GM19239 (cell line): ENCODE data around the gene CCDC152.
"Not testable (repeated sequence)": the region's sequence is repeated elsewhere in the genome, so short reads cannot be mapped to it uniquely, and the experiment has no call there.

ENCODE experiments used
- DNase-seq: peaks from one replicate; pipeline ENCODE4 v3.0.0; 2011; ENCODE audit warnings: low spot score; ENCODE audit not compliant: insufficient read length
- FAIRE-seq: peaks from 2 replicates; lab custom pipeline; 2011; peaks lifted over from hg19 to GRCh38; lab: Jason Lieb, UNC

The CCDC152 gene

DNA sequence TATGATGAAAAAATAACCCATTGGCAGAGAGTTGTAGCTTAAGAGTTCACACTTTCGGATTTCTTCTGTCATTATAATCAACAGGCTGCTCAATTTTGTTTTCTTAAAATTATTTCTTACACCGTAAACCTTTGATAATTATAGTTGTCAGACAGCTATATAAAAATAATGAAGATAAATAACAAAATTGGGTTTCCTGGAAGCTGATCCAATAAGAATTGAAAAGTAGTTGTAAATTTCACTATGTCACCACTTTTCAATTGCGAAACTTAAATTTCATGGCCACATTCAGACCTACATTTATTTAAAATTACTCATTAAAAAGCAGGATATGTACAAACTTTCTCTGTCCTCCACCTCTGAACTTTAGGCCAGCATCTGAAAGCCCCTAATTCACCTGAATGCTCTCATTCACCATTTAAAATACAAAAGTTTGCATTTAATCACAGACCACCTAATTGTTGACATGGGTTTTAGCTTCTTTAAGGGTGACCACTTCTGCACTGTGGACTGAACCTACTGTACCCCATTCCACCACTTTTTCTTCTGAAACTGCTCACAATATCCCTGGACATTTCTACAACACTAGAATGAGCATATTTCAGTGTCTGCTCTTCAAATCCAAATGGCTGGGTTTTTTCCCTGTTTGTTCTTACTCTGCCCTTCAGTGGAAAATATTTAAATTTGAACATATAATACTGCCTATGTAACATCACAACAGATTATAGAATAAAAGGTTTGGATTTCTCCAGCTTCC, 54.4 kb downstream of the CCDC152 start:
- DNase-seq (no peak), FAIRE-seq (no peak)

DNA sequence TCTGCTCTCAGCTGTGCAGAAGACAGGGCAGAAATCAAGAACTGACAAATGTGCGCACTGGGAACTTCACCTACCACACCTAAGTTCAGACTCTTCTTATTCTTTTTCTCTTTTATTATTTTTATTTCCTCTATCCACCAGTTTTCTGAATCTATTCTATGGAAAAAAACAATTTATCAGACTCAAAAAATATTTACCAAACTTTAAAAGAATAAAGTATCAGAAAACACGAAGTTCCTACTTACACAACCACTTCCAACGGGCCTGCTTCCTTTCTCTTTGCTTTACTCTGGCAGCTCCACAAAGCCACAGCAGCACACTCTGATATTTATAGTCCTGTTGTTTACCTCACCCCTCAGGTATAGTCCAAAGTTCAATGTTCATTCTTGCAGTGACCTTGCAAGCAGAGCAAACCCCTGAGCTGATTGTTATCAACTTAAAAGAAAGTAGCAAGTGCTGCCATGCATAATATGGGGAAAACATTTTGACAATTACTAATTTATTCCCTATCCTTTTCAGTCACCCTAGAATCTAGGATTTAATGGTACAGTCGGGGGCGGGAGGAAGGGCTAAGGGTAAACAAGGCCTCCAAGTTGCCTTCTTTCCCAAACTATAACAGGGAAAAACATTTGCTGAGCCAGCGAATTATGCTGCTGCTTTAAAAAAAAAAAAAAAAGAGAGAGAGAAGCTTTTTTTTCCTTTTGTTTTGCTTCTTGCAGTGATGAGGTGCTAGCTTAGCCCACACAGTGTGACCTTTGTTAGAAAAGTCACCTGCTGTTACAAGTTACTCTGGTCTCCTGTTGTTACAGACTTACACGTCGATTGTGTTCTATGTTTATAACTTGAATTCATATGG, 55.2 kb downstream of the CCDC152 start, which contains the start of gene SELENOP:
Gene SELENOP, minus strand, starts transcription at position 302 of the 856 bp plus-strand sequence. CDS start 3,539 bp downstream, outside the sequence.
- FAIRE-seq = no peak
- no peak for DNase-seq

DNA sequence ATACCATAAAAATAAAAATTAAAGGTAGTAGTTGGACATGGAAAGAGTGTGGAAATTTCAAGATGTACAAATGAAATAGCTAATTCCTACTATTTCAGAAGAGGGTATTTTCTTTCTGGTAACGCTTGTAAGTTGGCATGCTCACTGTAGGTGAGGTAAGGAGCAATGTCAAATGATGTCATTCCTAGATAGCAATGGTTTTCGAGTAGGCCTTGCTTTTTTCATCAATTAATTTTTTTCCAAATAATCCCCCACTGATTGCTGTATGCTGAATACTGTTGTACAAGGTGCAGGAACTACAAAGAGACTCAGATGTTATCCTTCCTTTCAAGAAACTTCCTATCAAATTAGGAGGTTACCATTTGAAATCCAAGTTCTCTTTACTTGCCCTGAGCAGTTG, 56.0 kb downstream of the CCDC152 start:
- DNase-seq (no peak), FAIRE-seq (no peak)

DNA sequence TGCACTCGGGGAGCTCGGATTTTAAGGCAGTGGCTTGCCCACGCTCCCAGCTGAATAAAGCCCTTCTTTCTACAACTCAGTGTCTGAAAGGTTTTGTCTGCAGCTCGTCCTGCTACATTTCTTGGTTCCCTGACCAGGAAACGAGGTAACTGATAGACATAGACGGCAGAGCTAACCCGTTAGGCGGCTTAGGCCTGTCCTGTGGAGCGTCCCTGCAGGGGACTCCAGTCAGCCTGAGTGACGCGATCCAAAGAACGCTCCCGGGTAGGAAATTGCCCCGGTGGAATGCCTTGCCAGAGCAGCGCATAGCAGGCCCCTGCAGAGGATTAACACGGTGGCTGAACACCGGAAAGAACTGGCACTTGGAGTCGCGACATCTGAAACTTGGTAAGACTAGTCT, 56.9 kb downstream of the CCDC152 start:
- no peak for FAIRE-seq
- no peak for DNase-seq

DNA sequence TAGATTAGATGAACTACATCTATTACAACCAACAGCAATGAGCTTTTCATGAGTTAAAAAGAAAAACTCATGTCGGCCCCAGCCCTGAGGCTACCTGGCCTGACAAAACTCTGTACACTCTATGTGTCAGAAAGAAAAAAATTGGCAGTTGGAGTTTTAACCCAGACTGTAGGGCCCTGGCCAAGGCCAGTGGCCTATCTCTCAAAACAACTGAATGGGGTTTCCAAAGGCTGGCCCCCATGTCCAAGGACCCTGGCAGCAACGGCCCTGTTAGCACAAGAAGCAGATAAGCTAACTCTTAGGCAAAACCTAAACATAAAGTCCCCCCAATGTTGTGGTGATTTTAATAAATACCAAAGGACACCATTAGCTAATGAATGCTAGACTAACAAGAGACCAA, 59.9 kb downstream of the CCDC152 start:
- FAIRE-seq, DNase-seq: not testable (repeated sequence)

DNA sequence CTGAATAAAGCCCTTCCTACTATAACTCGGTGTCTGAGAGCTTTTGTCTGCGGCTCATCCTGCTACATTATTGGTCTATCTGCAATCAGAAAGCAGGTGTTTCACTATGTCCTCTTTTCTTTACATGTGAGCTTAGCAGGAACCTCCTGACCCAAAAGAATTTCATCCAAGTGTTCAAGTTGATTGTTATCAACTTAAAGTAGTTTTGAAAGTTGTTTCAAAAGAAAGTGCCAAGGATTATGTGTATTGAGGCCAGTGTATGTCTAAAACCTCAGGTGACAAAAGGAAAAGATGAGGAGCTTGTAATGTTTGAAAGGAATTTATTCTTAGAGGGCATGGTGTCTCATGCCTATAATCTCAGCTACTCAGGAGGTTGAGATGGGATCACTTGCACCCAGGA, 63.1 kb downstream of the CCDC152 start:
- DNase-seq = no peak
- no peak for FAIRE-seq

DNA sequence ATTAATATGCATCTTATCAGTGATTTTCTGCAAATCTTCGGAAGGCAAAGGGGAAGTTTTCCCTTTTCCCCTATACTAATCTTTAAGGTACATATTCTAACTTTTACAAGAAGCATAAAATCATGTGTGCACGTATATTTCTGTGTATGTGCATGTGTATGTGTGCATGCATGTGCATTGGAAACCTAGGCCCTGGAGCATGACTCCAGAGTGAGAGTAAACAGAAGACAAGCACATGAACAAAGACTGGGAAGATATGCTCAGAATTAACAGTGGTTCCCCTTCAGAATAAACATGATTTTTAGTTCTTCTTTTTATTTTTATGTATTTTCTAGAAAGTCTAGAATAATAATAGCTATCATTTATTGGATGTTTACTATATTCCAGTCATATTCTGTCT, 65.9 kb downstream of the CCDC152 start:
- no peak for FAIRE-seq
- DNase-seq = no peak

DNA sequence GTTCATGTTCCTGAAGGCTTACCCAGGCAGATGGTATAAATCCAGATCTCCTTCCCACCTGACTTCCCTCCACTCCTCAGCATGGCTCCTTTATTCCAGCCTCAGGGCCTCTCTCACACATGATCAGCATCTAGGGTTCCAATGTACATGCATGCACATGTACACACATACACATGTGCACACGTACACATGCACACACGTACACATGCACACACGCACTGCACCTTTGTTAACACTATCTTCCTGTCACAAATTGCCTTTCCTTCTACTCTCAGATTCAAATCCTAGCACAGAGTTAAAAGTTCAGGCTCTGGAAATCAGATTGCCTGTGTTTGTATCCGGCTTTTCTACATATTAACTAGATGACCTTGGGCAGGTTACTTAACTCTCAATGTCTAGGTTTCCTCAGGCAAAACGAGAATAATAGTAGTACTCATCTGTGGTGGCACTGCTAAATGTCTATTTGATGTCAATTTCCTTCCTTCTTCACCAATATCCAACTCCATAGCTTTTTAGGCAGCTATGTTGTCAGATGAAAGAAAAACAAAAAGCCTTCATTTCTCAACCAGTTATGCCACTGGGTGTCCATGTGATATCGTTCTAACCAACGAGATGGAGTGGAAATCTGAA, 67.8 kb downstream of the CCDC152 start:
- DNase-seq = no peak
- FAIRE-seq = no peak

DNA sequence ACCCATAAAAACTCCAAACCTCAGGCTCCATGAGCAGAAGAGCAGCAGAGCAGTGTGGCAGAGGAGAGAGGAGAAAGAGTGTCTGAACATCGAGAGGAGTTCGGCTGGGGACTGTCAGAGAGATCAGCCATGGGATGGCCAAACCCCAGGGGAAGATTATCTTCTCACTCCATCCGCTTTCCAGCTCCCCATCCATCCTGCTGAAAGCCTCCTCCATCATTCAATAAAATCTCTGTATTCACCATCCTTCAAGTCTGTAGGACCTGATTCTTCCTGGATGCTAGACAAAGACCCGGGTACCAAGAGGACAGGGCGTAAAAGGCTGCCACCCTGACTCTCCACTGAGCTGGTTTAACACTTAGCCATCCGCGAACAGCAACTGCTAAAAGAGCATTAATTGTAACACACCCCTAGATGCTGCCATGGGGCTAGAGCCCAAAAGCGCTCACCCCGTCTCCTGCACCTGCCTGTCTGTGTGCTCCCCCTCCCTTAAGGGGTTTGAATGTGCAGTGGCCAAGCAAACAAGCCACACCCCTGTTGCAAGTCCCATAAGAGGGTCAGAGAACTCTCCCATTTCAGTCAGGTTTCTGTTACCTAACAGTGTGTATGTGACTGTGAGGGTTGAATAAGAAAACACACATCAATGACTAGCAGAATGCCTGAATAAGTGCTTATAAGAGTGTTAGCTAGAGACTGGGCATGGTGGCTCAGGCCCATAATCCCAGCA, 69.0 kb downstream of the CCDC152 start:
- DNase-seq (no peak), FAIRE-seq (no peak)

DNA sequence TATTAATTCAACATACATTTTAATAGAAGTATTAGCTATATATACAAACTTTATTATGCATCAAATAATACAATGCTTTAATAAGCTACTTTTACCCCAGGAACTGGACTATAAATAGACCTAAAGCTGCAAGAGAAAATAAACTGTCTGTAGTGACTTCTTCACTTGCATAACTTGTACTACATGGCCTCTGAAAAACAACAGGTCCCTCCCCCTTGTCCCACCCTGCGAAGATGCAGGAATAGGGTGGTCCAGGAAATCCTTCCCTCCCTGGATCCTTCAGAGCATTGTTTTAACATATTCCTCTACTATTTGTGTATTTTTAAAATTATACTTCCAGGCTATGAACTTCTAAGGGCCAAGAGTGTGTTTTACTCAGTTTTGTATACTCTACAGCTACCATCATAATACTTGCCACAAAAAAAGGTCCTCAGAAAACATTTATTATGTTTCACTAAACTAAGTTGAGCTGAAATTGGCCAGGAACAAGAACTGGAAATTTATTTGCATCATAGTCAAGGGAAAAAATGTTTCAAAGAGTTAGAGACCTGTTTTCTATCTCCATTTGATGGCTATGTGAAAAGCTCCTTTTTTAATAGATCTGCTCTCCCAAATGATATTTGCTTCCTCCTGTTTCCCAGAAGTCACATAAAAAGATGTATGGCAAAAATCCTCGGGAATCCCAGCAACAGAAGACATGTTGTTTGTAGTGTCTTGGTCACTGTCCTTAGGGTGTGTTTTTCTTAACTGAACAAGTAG, 70.3 kb downstream of the CCDC152 start:
- no peak for DNase-seq
- FAIRE-seq = no peak

DNA sequence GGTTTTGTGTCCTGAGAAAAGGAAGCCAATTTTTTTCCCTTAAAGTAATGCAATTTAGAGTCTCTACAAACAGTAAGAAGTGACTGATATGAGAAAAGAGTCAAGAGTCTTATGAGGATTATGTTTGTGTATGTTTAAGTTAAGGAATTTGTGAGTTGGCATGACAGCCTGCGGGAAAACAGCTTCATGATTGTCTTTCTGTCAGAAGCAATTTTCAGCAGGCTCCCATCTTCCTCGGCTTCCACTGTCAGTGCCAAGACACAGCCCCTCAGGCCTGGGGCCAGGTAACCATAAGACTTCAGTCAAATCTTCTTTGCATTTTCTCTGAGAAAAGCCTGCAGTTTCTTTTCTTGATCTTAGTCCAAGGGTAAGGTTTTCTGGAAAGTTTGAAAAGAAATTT, 72.1 kb downstream of the CCDC152 start:
- FAIRE-seq (no peak), DNase-seq (no peak)

DNA sequence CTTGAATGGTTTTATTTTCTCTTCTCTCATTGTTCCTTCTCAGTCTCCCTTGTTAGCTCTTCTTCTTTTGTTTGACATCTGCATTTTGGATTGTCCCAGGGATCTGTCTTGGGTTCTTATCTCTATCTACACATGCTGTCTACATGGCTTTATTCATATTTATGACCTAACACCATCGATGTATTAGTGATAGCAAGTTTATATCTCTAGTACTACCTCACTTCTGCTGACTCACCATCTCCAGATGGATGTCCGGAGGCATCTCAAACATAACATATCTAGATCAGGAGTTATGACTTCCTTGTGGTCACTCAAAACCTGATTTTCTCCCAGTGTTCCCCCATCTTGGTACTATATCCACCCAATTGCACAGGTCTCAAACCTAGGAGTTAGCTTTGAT, 74.3 kb downstream of the CCDC152 start:
- no peak for DNase-seq
- no peak for FAIRE-seq

DNA sequence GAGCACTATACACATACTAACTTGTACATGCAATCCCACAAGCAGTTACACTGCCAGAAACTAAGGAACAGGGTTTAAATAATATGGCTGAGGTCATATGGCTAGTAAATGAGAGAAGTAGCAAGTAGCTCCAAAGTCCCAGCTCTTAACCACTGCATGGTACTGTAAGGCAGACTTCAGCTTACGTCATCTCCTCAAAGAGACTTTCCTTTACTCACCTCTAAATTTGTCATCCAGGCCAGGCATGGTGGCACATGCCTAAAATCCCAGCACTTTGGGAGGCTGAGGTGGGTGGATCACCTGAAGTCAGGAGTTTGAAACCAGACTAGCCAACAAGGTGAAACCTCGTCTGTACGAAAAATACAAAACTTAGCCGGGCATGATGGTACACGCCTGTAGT, 75.4 kb downstream of the CCDC152 start:
- DNase-seq = no peak
- FAIRE-seq = no peak

DNA sequence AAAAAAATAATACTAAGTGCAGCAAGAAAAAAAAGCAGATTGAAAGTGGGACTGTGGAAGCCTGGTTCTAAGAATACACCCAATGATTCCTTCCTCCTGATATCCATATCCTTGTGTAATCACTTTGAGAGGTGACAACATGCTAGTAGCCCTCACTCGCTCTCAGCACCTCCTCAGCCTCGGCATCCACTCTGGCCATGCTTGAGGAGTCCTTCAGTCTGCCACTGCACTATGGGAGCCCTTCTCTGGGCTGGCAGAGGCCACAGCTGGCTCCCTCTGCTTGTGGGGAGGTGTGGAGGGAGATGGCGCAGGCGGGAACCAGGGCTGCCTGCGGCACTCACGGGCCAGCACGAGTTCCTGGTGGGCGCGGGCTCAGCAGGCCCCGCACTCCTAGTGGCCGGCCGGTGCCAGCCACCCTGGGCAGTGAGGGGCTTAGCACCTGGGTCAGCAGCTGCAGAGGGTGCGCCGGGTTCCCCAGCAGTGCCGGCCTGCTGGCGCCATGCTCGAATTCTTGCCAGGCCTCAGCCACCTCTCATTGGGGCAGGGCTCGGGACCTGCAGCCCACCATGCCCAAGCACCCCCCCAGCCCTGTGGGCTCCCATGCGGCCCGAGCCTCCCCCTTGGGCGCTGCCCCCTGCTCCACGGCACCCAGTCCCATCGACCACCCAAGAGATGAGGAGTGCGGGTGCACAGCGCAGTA, 79.6 kb downstream of the CCDC152 start:
- DNase-seq (no peak), FAIRE-seq (no peak)

DNA sequence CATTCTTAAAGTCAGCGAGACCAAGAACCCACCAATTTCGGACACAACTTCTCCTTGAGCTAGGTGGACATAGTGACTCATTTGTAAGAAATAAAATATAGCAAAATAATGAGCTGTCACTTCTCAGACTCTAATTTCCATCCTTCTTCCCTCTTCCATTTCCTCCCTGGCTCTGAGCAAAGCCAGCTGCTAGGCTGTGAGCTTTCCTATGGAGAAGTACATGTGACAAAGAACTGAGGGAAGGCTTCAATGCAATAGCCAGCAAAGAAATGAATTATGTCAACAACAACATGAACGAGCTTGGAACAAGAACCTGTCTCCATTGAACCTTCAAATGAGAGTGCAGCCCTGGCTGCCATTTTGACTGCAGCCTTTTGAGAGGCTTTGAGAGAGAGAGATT, 81.0 kb downstream of the CCDC152 start:
- no peak for FAIRE-seq

DNA sequence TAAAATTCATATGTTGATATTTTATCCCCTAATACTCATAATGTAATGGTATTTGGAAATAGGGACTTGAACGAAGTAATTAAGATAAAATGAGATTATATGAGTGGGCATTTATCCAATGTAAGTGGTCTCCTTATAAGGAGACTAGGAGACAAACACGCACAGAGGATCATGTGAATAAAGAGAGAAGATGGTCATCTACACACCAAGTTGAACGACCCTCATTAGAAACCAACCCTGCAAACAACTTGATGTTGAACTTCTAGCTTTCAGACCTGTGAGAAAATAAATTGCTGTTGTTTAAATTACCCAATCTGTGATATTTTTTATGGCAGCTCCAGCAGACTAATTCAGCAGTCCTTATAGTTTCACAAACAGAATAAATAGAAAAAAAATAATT, 82.6 kb downstream of the CCDC152 start:
- no peak for FAIRE-seq
- no peak for DNase-seq

More for the DNA sequence above, 81.0 kb downstream of the CCDC152 start:
- no peak for DNase-seq

DNA sequence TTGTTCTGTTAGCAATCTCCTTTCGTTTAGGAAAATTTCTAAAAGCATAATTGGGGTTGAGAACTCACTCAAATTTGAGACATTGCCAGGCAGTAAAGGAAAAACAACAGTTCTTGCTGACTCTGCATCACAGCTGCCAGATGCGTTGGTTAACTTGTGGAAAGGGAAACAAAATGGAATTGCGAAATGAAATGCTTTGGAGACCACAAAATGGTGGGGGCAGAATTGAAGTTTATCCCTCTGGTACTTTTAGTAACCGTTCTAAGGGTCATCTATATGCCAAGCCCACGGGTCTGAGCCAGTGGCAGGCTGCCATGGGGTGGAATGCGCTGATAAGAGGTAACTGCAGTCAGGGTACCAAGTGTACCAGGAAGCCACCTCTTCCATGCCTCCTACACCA, 83.7 kb downstream of the CCDC152 start:
- DNase-seq = no peak

DNA sequence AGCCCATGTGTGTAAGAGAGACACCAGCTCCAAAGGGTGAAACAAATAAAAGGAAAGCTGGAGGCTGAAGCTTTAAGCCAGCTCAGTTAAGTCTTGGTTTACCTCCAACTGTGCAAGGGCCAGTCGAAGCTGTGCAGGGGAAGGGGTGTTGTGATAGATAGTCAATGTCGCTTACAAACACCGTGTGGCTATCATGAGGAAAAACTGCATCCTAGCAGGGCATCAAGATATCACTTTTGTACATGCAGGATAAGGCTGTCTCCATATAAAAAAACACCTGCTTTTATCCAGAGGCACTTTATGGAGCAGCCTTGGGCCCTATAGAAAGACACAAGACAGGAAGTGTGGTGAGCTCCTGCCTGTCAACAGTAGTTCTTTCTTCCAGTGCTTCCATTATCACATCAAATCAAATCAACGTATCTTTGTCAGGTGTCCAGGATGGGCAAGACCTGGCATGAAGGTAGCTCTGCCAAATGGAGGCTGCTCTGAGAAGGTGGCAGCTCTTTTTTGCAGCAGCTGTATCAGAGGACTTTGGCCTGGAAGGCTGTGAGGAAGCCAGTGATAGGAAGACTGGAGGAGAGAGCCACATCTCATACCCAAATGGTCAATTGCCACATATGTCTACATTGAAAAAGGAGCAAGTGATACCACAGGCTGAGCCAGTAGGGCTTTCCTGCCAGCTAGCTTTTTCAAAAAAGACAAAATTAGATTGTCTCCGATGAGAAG, 84.4 kb downstream of the CCDC152 start:
- FAIRE-seq (no peak), DNase-seq (no peak)

More for the DNA sequence above, 83.7 kb downstream of the CCDC152 start:
- no peak for FAIRE-seq
